GM20000 (cell line): Measurements from ENCODE around the gene PFKP.

Experiments used
- DNase-seq: peaks from one replicate; pipeline ENCODE4 v3.0.0; 2012; ENCODE audit warnings: low spot score
- CTCF ChIP-seq: IDR thresholded peaks from 2 replicates; pipeline ENCODE4 v1.5.1; 2012; ENCODE audit warnings: mild to moderate bottlenecking, control low read depth; ENCODE audit errors: extremely low read depth, missing control alignments

The PFKP gene

GRCh38 chr10:3046981-3047547 is 20.3 kb upstream of the PFKP start:
- no peak for TF ChIP-seq CTCF
- no peak for DNase-seq

GRCh38 chr10:3047596-3047995 is 19.8 kb upstream of the PFKP start:
- TF ChIP-seq CTCF: no peak
- no peak for DNase-seq

- no peak for DNase-seq
- TF ChIP-seq CTCF: no peak
These were observed 19.0 kb upstream of the PFKP start for GRCh38 chr10:3048119-3049019.

- DNase-seq: no peak
- no peak for TF ChIP-seq CTCF
These were observed 15.7 kb upstream of the PFKP start for GRCh38 chr10:3051692-3052091.

GRCh38 chr10:3053155-3053554 is 14.2 kb upstream of the PFKP start:
- DNase-seq: no peak
- no peak for TF ChIP-seq CTCF

GRCh38 chr10:3054183-3054850 is 13.0 kb upstream of the PFKP start:
- no peak for TF ChIP-seq CTCF
- no peak for DNase-seq

- no peak for TF ChIP-seq CTCF
- DNase-seq: no peak
These were observed 12.5 kb upstream of the PFKP start for GRCh38 chr10:3054851-3055199.
